HepG2 (cell line): ENCODE measurements around the gene ZFYVE26. TPM values are rescaled to one million over a fixed set of nuclear protein-coding genes. Genes with fewer than 3 reads are reported as not detected.
A peak's percentile ranks its signal among the peaks of the same experiment; 100 is the strongest.

Experiments used
- E2F1 ChIP-seq: sonication (generic); formaldehyde crosslinking; IDR thresholded peaks from 2 replicates; pipeline ENCODE4 v1.5.0; 2020; ENCODE audit warnings: missing genetic modification reagents
- FOXK2 ChIP-seq: fragments of 450-650 bp; IDR thresholded peaks from 2 replicates; pipeline ENCODE4 v1.6.1; 2016
- KLF9 ChIP-seq: IDR thresholded peaks from 2 replicates; pipeline ENCODE4 v1.6.1; 2016; ENCODE audit warnings: low read depth
- MED13 ChIP-seq: sonication (generic); formaldehyde crosslinking; IDR thresholded peaks from 2 replicates; pipeline ENCODE4 v1.5.0; 2020; ENCODE audit warnings: missing genetic modification reagents
- NONO ChIP-seq, 2 experiments: fragments of 450-650 bp in 1 of 2; sonication (generic) in 1 of 2; formaldehyde crosslinking in 1 of 2; IDR thresholded peaks in 1 of 2; conservative IDR thresholded peaks in 1 of 2; 2 replicates each; pipeline versions ENCODE4 v1.6.1 to v1.8.0; 2017 to 2022; ENCODE audit warnings: mild to moderate bottlenecking in 1 of 2, missing genetic modification reagents in 1 of 2, moderate library complexity in 1 of 2
- NR0B2 ChIP-seq: sonication (generic); formaldehyde crosslinking; IDR thresholded peaks from 2 replicates; pipeline ENCODE4 v1.4.0; 2020; ENCODE audit warnings: mild to moderate bottlenecking, missing genetic modification reagents
- NR2F1 ChIP-seq, 2 experiments: fragments of 450-650 bp in 1 of 2; formaldehyde crosslinking in 1 of 2; IDR thresholded peaks; 2 replicates each; pipeline versions ENCODE4 v1.5.0 to v1.6.1; 2016 to 2020; ENCODE audit warnings: mild to moderate bottlenecking in 1 of 2, missing compliant biosample characterization in 1 of 2, missing genetic modification reagents in 1 of 2, moderate library complexity in 1 of 2
- PHF20 ChIP-seq: sonication (generic); formaldehyde crosslinking; IDR thresholded peaks from 2 replicates; pipeline ENCODE4 v1.5.0; 2020; ENCODE audit warnings: mild to moderate bottlenecking, missing genetic modification reagents
- PHF8 ChIP-seq: sonication (generic); formaldehyde crosslinking; IDR thresholded peaks from 2 replicates; pipeline ENCODE4 v1.5.0; 2020; ENCODE audit warnings: missing genetic modification reagents
- SIN3B ChIP-seq: fragments of 150-350 bp; IDR thresholded peaks from 2 replicates; pipeline ENCODE4 v1.6.1; 2014; ENCODE audit warnings: low read length
- SKI ChIP-seq: fragments of 450-650 bp; IDR thresholded peaks from one replicate; pipeline ENCODE4 v1.6.1; 2018; ENCODE audit warnings: mild to moderate bottlenecking; ENCODE audit not compliant: partially characterized antibody
- SMAD9 ChIP-seq: sonication (generic); formaldehyde crosslinking; IDR thresholded peaks from 2 replicates; pipeline ENCODE4 v1.5.1; 2020; ENCODE audit warnings: mild to moderate bottlenecking, missing genetic modification reagents
- SOX6 ChIP-seq, 2 experiments: fragments of 450-650 bp in 1 of 2; sonication (generic) in 1 of 2; formaldehyde crosslinking in 1 of 2; IDR thresholded peaks; 2 replicates each; pipeline versions ENCODE4 v1.4.0 to v1.6.1; 2017 to 2020; ENCODE audit warnings: antibody characterized with exemption in 1 of 2, mild to moderate bottlenecking in 1 of 2, missing genetic modification reagents in 1 of 2
- THAP7 ChIP-seq: sonication (generic); formaldehyde crosslinking; IDR thresholded peaks from 2 replicates; pipeline ENCODE4 v1.8.1; 2023; ENCODE audit warnings: mild to moderate bottlenecking, missing genetic modification reagents
- ZBTB1 ChIP-seq: sonication (generic); formaldehyde crosslinking; IDR thresholded peaks from 2 replicates; pipeline ENCODE4 v1.4.0; 2020; ENCODE audit warnings: missing genetic modification reagents, borderline replicate concordance
- ZBTB26 ChIP-seq: IDR thresholded peaks from 2 replicates; pipeline ENCODE4 v1.6.1; 2016; ENCODE audit warnings: missing compliant biosample characterization, missing genetic modification reagents, borderline replicate concordance
- ZBTB44 ChIP-seq: sonication (generic); formaldehyde crosslinking; IDR thresholded peaks from 2 replicates; pipeline ENCODE4 v1.4.0; 2020; ENCODE audit warnings: missing genetic modification reagents
- ZBTB8A ChIP-seq: sonication (generic); formaldehyde crosslinking; IDR thresholded peaks from 2 replicates; pipeline ENCODE4 v1.4.0; 2020; ENCODE audit warnings: mild to moderate bottlenecking, low read depth, missing genetic modification reagents, borderline replicate concordance
- ZNF430 ChIP-seq: sonication (generic); formaldehyde crosslinking; IDR thresholded peaks from 2 replicates; pipeline ENCODE4 v1.9.0; 2021; ENCODE audit warnings: mild to moderate bottlenecking, missing genetic modification reagents
- ZNF530 ChIP-seq: sonication (generic); formaldehyde crosslinking; IDR thresholded peaks from 2 replicates; pipeline ENCODE4 v1.5.0; 2020; ENCODE audit warnings: low read depth, mild to moderate bottlenecking, missing genetic modification reagents
- ZNF773 ChIP-seq: sonication (generic); formaldehyde crosslinking; IDR thresholded peaks from 2 replicates; pipeline ENCODE4 v1.4.0; 2020; ENCODE audit warnings: missing genetic modification reagents, borderline replicate concordance
- ZNF777 ChIP-seq: sonication (generic); formaldehyde crosslinking; IDR thresholded peaks from 2 replicates; pipeline ENCODE4 v1.4.0; 2020; ENCODE audit warnings: missing genetic modification reagents
- ZNF879 ChIP-seq: sonication (generic); formaldehyde crosslinking; IDR thresholded peaks from 2 replicates; pipeline ENCODE4 v1.8.1; 2023; ENCODE audit warnings: missing genetic modification reagents
- polyA plus RNA-seq, 8 experiments: library from polyadenylated mRNA; depleted of rRNA in 3 of 8; stranded (reverse) in 7 of 8; unstranded in 1 of 8; fragments of >200 nt; fragmentation: Illumina TruSeq in 4 of 8; extraction: Trizol in 4 of 8; gene quantifications; 2 replicates each; pipeline versions ENCODE4 v1.2.1 to v1.2.3, GENCODE V29; 2011 to 2016; ENCODE audit warnings: low read depth in 4 of 8, missing spikeins in 1 of 8, mixed read lengths in 1 of 8; ENCODE audit not compliant: insufficient read depth in 1 of 8
- total RNA-seq, 5 experiments: library from RNA; depleted of rRNA; stranded (reverse); fragments of >200 nt; fragmentation: Illumina TruSeq; extraction: Trizol; gene quantifications; 2 replicates each; pipeline ENCODE4 v1.2.3, GENCODE V29; 2016; ENCODE audit warnings: low read depth in 1 of 5

The ZFYVE26 gene
- total and polyA plus RNA-seq, 2 of the 13 experiments (the other 11 are each of a cell fraction or from before 2014, with no cell fraction given) = 13.6 to 16.4 TPM

- TF ChIP-seq ZNF879 (CRISPR knock-in tag) = no peak
- TF ChIP-seq ZBTB8A (CRISPR knock-in tag) = no peak
- no peak for TF ChIP-seq SKI
- no peak for TF ChIP-seq ZBTB44 (CRISPR knock-in tag)
- TF ChIP-seq PHF8 (CRISPR knock-in tag) = peak; percentile 65
- no peak for TF ChIP-seq ZBTB1
- TF ChIP-seq SOX6 (IDR thresholded peaks at IDR 0.05) = no peak
- TF ChIP-seq SOX6 (CRISPR knock-in tag; IDR thresholded peaks at IDR 0.05) = peak; percentile 16; the same call in 1 of the 2 replicates
- no peak for TF ChIP-seq NR2F1 (CRISPR knock-in tag; IDR thresholded peaks at IDR 0.05)
- no peak for TF ChIP-seq ZNF773
- no peak for TF ChIP-seq ZNF530 (CRISPR knock-in tag)
- peak; percentile 62 for TF ChIP-seq PHF20
- TF ChIP-seq NR0B2 (CRISPR knock-in tag) = no peak
- TF ChIP-seq ZBTB26 (CRISPR knock-in tag) = no peak
- no peak for TF ChIP-seq ZNF777
- no peak for TF ChIP-seq NONO (IDR thresholded peaks at IDR 0.05)
- TF ChIP-seq NONO (CRISPR knock-in tag; conservative IDR thresholded peaks at IDR 0.05) = no peak
- no peak for TF ChIP-seq KLF9 (CRISPR knock-in tag)
- no peak for TF ChIP-seq THAP7 (CRISPR knock-in tag)
- TF ChIP-seq E2F1 (CRISPR knock-in tag) = peak; percentile 79; the same call in 1 of the 2 replicates
- peak; percentile 55; the same call in 1 of the 2 replicates for TF ChIP-seq SIN3B
- TF ChIP-seq FOXK2 = no peak
- no peak for TF ChIP-seq MED13 (CRISPR knock-in tag)
- no peak for TF ChIP-seq SMAD9 (CRISPR knock-in tag)
- TF ChIP-seq ZNF430 (CRISPR knock-in tag) = no peak
These were observed 3.4 kb upstream of the ZFYVE26 start, which contains the start of gene RAD51B (continued) for GRCh38 chr14:67819563-67820421.
